Measurements from ENCODE around the gene TENM4. TPM values are rescaled to one million over a fixed set of nuclear protein-coding genes. Genes with fewer than 3 reads are reported as not detected.
A peak's percentile ranks its signal among the peaks of the same experiment; 100 is the strongest.

Gene TENM4
- polyA plus RNA-seq, 1 donor from 2014 or later = not detected

DNA sequence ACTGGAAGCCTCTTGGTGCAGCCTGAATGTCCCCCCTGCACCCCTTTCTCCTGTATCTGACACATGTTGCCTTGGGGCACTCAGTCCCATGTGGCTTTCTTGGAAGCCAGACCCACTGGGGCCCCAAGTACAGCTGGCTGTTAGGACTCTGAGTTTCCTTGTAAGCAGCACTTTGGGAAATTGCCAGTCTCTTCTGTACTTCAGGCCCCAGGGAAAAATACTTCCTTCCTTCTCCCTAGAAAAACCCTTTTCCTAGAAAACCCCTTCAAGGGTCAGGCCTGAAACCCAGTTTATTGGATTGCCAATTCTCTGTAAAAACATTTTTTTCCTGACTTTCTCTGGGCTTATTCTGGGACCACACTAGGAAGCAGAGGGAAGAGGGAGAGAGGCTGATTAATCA is 360.3 kb downstream of the TENM4 start:
- H3K9me3 Mint-ChIP-seq = peaks cover 0 to 5% (median 2%) of the 10 kb centered on the region in 3 donors
- no peaks in the 10 kb centered on the region for H3K4me1 Mint-ChIP-seq
- peak overlapping the region in 1 of 3 donors; percentile 29 for H3K27ac Mint-ChIP-seq
- peaks cover 3% of the 10 kb centered on the region for H3K27me3 Mint-ChIP-seq
- no peak overlapping the region for H3K4me3 Mint-ChIP-seq
- no peaks in the 10 kb centered on the region for H3K36me3 Mint-ChIP-seq

DNA sequence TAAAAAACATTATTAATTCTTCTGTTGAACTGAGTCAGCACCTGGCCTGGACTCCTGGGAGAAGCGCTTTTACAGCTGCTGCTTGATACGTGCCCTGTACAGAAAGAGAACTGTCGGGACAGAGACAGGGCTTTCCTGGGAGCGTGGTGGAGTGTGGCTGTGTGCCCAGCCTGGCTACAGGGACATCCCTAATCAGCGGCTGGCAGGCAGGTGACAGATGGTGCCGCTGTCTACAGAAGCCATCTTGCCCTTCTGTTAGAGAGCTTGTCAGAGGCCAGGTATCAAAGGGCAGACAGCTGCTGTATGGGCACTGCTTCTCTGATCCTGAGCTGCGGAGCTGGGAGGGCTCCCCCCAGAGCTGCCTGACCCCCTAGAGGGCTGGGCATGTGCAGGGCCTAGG is 361.8 kb downstream of the TENM4 start:
- no peak overlapping the region for H3K4me3 Mint-ChIP-seq
- H3K4me1 Mint-ChIP-seq = no peaks in the 10 kb centered on the region
- peaks cover 0 to 5% (median 2%) of the 10 kb centered on the region in 3 donors for H3K9me3 Mint-ChIP-seq
- no peak overlapping the region for H3K27ac Mint-ChIP-seq
- no peaks in the 10 kb centered on the region for H3K36me3 Mint-ChIP-seq
- H3K27me3 Mint-ChIP-seq = peaks cover 3% of the 10 kb centered on the region

DNA sequence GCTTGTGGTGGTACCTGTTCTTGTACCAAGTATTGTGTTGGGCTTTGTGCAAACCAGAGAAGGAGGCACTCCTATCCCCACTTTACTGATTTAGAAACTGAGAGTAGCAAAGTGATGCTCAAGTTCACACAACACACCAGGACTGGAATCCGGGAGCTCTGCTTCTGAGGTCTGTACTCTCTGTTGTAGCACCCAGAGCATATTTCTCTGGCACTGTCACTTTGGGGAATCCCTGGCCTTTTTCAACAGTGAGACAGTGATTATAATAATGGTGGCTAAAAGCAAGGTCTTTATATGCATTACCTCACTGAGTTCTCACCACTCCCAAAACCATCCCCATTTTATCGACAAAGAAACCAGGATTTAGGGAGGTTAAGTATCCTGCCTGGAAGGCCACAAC is 362.4 kb downstream of the TENM4 start:
- no peak overlapping the region for H3K27ac Mint-ChIP-seq
- no peak overlapping the region for H3K4me3 Mint-ChIP-seq
- peaks cover 0 to 5% (median 2%) of the 10 kb centered on the region in 3 donors for H3K9me3 Mint-ChIP-seq
- H3K36me3 Mint-ChIP-seq = no peaks in the 10 kb centered on the region
- H3K4me1 Mint-ChIP-seq = no peaks in the 10 kb centered on the region
- peaks cover 2% of the 10 kb centered on the region for H3K27me3 Mint-ChIP-seq

DNA sequence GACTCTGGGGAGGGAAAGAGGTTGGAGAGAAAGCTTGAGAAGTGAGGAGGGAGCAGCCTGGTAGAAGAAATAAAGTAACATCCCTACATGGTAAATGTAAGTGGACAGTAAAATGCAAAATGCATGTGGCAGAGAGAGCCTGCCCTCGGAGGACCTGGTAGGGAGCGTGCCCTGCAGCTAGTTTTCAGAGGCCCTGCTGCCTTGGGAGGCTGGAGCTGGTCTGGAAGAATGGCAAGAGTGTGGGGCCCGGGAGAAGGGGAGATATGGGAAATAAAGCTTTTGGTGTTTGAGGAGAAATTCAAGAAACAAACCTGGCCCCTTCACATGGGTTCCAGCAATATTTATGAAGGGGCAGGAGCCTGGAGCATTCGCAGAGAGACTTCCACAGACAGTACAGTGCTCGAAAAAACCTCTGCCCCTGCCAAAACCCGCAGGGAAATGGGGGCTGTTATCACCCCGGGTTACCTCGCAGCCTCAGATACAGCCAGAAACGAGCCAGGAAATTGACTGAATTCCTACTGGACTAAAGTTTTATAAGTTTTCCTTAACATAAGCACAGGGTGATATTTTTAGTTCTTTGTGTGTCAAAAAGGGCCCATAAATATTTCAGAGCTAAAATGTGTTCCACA is 363.0 kb downstream of the TENM4 start:
- Mint-ChIP-seq H3K4me3 (no peak overlapping the region), H3K27me3 (peaks cover 2% of the 10 kb centered on the region), H3K4me1 (no peaks in the 10 kb centered on the region), H3K27ac (no peak overlapping the region), H3K9me3 (peaks cover 0 to 5% (median 2%) of the 10 kb centered on the region in 3 donors), H3K36me3 (no peaks in the 10 kb centered on the region)

DNA sequence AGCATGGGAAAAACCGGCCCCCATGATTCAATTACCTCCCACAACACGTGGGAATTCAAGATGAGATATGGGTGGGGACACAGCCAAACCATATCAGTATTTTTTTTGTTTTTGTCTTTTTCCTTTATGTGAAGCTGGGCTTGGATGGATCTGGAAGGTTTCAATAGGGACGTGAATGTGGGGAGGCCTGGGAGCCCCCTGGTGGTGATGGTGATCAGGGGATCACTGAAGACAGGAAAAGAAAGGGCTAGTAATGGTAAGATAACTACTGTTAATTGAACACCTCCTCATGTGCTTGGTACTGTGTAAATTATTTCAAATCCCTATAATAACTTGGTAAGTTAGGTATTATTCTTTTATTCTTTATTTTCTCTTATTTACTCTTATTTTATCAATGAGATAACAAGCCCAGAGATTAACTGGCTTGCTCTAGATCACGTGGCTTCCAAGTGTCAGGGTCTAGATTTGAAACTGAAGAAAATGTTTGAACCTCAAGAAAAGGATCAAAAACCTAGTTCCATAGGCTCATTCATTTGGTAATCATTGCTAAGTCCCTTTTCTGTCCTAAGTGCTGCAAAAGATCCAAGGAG is 364.2 kb downstream of the TENM4 start:
- Mint-ChIP-seq H3K36me3 (no peaks in the 10 kb centered on the region), H3K4me1 (no peaks in the 10 kb centered on the region), H3K9me3 (peaks cover 0 to 5% (median 2%) of the 10 kb centered on the region in 3 donors), H3K27ac (no peak overlapping the region), H3K4me3 (no peak overlapping the region), H3K27me3 (peaks cover 2% of the 10 kb centered on the region)

DNA sequence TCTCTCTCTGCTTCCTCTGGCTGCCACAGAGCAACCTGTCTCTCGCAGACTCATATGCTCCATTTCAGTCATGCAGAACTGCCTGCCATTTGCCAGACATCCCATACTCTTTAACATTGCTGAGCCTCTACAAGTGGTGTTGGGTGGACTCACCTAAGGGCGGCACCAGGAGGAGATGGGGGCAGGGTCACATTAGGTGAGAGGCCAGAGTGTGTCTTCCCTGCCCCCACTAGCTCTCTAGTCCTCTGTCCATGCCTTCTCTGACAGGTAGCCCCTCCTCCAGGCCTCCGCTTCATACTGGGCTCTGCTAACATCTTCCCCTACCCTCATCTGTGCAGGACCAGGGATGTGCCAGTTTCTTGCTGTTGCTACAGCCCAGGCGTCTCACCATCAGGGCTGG is 366.3 kb downstream of the TENM4 start:
- Mint-ChIP-seq H3K27me3 (peaks cover 2% of the 10 kb centered on the region), H3K4me3 (no peak overlapping the region), H3K4me1 (no peaks in the 10 kb centered on the region), H3K36me3 (no peaks in the 10 kb centered on the region), H3K27ac (no peak overlapping the region), H3K9me3 (peaks cover 0 to 5% (median 2%) of the 10 kb centered on the region in 3 donors)

DNA sequence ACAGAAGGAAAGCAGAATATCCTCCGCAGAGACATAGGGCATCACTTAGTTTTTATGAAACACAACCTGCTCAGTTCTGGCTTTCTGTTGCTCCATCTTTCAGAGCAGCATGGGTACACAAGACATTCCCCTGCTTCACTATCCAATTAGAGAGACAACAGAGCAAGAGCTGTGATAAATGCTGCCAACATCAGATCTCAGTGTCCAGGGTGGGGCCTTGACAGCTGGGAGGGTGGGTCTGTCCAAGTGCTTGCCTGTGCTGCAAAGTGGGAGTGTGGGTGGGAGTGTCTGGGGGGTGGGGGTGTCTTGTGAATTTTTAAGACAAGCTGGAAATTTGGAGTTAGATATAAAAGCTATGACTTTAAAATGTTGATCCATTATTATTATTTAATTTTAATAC is 369.6 kb downstream of the TENM4 start:
- peaks cover 2% of the 10 kb centered on the region for H3K36me3 Mint-ChIP-seq
- peaks cover 0 to 4% (median 2%) of the 10 kb centered on the region in 3 donors for H3K9me3 Mint-ChIP-seq
- no peak overlapping the region for H3K4me3 Mint-ChIP-seq
- H3K27ac Mint-ChIP-seq = peak overlapping the region in 1 of 3 donors; percentile 9
- H3K4me1 Mint-ChIP-seq = peaks cover 0 to 3% (median 0%) of the 10 kb centered on the region in 3 donors
- peaks cover 3% of the 10 kb centered on the region for H3K27me3 Mint-ChIP-seq

DNA sequence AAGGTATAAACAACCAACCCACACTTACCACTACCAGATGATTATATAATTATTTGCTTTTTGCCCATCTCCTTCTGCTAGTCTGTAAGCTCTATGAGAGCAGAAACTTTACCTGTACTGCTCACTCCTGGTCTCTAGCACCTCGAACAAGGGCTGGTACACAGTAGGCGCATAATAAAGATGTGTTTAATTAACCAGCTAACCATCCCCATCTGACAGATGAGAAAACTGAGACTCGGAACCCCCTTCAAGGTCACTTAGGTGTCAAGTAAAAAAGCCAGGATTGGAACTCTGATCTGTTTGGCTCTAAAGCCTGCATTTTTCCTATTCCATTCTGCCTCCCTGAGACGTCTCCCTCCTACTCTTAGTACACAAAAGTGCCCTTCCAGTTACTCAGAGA is 370.3 kb downstream of the TENM4 start:
- Mint-ChIP-seq H3K36me3 (peaks cover 2% of the 10 kb centered on the region), H3K4me1 (peaks cover 0 to 3% (median 0%) of the 10 kb centered on the region in 3 donors), H3K9me3 (no peaks in the 10 kb centered on the region), H3K27ac (peak overlapping the region in 1 of 3 donors; percentile 9), H3K4me3 (no peak overlapping the region), H3K27me3 (peaks cover 3% of the 10 kb centered on the region)

DNA sequence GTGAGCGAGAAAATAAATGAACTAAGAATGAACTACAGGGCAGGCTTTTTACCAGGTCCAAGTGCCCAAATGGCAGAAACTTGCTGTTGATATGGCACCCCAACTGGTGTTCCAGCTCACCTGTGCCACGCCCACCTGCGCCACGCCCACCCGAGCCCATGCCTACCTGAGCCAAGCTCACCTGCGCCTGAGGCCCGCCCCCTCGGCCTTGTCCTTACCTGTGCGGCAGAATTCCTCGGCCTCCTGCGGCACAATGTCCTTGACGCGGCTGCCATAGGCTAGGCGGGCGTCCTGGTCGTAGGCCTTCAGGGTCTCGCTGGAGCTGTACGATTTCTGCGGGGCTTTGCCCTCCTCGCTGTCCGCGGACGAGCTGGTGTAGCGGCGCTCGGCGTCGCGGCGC is 371.3 kb downstream of the TENM4 start:
- Mint-ChIP-seq H3K4me1 (peaks cover 0 to 3% (median 0%) of the 10 kb centered on the region in 3 donors), H3K36me3 (peaks cover 2% of the 10 kb centered on the region), H3K27me3 (peaks cover 3% of the 10 kb centered on the region), H3K27ac (no peak overlapping the region), H3K4me3 (no peak overlapping the region), H3K9me3 (no peaks in the 10 kb centered on the region)

DNA sequence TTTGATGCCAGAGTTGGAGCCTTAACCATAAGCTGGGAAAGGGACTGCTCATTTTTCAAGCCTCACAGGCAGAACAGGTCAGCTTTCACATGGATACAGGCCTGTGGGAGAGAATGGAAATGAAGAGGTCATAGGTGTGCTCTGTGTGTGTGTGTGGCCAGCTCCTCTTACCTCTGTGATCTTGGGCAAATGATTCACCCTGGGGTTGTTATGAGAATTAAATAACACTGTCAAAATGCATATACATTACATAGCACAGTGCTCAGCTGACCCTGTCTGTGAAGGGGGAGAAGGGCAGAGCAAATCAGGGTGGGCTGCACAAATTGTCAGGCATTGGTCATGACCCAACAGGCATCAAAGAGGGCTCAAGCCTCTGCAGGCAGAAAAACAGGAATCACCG is 372.5 kb downstream of the TENM4 start:
- Mint-ChIP-seq H3K4me3 (no peak overlapping the region), H3K4me1 (peaks cover 0 to 3% (median 0%) of the 10 kb centered on the region in 3 donors), H3K9me3 (no peaks in the 10 kb centered on the region), H3K27ac (no peak overlapping the region), H3K27me3 (peaks cover 3% of the 10 kb centered on the region), H3K36me3 (peaks cover 2% of the 10 kb centered on the region)

DNA sequence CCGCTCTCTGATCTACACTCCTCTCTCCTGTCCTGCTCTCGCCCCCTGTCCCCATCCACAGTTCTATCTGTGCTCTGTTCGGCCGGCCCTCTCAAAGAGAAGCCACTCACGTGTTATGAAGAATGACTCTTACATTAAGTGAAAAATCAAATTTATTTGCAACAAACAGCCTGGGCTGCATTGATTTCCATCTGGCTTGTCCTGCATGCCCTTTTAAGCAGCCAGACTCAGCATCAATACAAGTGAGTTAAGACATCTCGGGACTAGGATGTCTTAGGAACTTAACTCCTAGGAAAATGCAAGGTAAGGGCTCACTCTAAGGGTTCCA is 373.5 kb downstream of the TENM4 start:
- H3K27ac Mint-ChIP-seq = no peak overlapping the region
- peaks cover 3% of the 10 kb centered on the region for H3K27me3 Mint-ChIP-seq
- no peaks in the 10 kb centered on the region for H3K9me3 Mint-ChIP-seq
- H3K4me1 Mint-ChIP-seq = peaks cover 0 to 3% (median 0%) of the 10 kb centered on the region in 3 donors
- peaks cover 2% of the 10 kb centered on the region for H3K36me3 Mint-ChIP-seq
- H3K4me3 Mint-ChIP-seq = no peak overlapping the region

DNA sequence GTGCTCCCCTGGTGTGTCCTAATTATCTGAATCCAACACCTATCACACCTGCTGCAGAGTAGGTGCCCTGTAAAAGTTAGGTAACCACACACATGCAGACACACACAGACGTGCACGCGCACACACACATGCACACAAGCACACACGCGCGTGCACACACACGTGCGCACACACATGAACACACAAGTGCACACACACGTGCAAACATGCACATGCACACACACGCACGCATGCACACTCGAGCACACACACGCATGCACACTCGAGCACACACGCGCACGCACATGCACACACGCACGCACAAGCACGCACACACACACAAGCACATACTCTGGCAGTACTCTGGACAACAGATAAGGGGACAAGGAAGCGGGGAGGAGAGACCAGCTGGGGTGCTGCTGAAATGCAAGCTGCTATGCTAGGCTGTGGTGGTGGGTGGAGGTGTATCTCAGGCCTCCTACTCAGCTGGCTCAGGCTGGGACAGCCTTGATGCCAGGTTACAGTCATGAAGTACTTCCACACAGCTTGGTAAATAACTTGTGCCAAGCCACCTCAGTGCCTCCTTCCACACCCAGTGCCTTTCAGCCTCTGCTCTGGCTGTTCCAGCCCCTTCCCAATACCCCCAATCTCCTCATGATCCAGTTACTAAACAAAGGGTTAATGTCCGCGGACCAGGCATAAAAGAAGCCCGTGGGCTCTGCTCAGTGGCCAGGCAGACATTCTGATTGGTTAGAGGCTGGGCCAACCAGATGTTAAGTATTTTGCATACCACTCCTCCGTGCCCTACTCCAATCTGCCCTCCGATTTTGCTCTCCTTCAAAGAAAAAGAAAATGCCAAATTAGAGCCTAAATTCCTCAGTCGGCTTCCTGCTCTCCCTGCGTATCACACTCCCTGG is 374.1 kb downstream of the TENM4 start:
- H3K27me3 Mint-ChIP-seq = peaks cover 3% of the 10 kb centered on the region
- peaks cover 2% of the 10 kb centered on the region for H3K36me3 Mint-ChIP-seq
- H3K4me1 Mint-ChIP-seq = peaks cover 0 to 3% (median 0%) of the 10 kb centered on the region in 3 donors
- H3K9me3 Mint-ChIP-seq = no peaks in the 10 kb centered on the region
- no peak overlapping the region for H3K27ac Mint-ChIP-seq
- no peak overlapping the region for H3K4me3 Mint-ChIP-seq

DNA sequence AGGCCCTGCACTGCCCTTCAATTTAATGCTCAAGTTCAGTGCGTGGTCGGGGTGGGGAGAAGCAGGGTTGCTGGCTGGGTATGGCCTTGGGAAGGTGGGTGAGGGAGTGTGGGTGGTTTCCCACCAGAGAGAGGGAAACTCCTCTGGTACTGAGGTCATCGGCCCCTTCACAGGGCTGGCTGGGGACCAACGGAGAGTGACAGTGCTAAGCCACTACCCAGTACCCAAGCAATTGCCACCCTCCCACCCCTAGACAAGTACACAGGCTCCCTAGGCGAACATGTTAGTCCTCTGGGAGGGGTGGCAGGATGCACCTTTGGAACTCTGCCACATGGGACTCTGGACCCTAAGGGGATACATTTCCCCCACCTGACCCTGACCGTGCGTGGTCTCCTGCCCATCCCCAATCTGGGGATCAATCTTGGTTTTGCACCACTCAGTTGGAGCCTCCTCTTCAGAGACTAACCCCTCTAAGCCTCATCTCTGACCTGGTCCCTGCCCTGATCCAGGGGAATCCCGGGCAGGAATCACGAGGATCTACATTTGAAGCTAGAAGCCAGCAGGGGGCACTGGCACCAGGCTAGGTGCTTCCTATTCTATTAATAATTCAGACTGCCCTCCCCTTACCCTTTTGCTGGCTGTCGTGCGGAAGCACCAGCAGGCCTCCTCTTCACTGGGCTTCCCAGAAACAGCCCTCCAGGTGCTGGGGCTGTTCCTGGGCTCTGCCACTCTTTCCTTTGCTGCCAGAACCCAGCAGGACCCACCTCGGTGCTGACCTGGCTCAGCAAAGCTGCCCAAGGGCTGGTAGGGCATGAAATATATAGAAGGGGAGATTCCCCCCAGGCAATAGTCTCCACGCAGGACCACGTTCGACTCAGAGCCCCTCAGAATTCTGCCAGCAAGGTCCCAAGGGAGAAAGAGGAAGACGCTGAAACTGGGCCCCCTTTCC is 377.7 kb downstream of the TENM4 start:
- Mint-ChIP-seq H3K27me3 (peaks cover 5% of the 10 kb centered on the region), H3K36me3 (no peaks in the 10 kb centered on the region), H3K4me1 (peaks cover 0 to 3% (median 0%) of the 10 kb centered on the region in 3 donors), H3K27ac (no peak overlapping the region), H3K9me3 (no peaks in the 10 kb centered on the region), H3K4me3 (no peak overlapping the region)

DNA sequence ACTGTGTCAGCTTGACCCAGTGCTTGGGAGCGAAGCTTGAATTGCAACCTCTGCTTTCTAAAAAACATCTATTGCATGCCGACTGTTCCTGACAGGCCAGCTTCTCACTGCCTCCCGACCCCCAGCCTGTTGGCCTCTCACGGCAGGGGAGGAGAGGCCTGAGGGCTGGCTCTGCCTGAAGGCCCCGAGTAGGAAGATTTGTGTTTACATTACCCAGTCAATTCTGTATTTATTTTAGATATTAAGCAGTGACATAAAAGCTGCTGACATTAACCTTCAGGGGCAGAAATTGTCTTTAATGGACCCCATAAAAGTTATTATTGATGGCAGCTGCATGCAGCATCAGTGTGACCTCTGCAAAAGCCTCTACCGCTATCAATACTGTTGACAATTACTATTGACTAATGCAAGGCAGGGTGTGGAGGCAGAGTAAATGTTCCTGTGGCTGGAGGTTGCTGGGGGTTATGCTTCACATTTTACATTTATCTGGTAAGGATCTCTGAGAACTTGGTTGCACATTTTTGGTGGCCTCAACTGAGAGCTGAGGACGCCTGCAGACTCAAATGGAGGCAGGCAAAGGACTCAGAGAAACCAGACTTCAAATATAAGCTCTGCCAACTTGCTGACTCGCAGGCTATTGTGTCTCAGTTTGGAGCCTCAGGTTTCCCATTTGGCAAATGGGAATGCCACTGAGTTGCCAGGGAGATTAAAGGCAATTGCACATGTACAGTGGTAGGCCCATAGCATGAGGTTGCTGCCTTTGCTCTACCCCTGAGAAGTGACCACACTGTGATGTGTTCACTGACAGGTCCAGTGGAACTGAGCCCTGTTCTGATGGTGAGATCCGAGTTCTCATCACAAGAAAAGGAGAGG is 380.5 kb downstream of the TENM4 start:
- H3K4me1 Mint-ChIP-seq = peaks cover 0 to 2% (median 0%) of the 10 kb centered on the region in 3 donors
- H3K27me3 Mint-ChIP-seq = peaks cover 5% of the 10 kb centered on the region
- no peak overlapping the region for H3K27ac Mint-ChIP-seq

More for the DNA sequence above, 380.5 kb downstream of the TENM4 start:
- Mint-ChIP-seq H3K36me3 (no peaks in the 10 kb centered on the region), H3K4me3 (no peak overlapping the region), H3K9me3 (no peaks in the 10 kb centered on the region)

Data from IgD-negative memory B cell (primary cell).